NCI-H345 treated with DMSO at 0.1 percent for 48 hours (cell line): ENCODE measurements around the gene UTS2R.
"Not testable (repeated sequence)": the region's sequence is repeated elsewhere in the genome, so short reads cannot be mapped to it uniquely, and the experiment has no call there.

Experiments used
- DNase-seq: peaks from one replicate; lab custom pipeline; 2025; ENCODE audit not compliant: unreplicated experiment; lab: John Stamatoyannopoulos, UW

Gene UTS2R

GRCh38 chr17:82334204-82334621 is 37.4 kb upstream of the UTS2R start:
- no peak for DNase-seq

- DNase-seq = no peak
These were observed 36.8 kb upstream of the UTS2R start for GRCh38 chr17:82334622-82335394.

DNA sequence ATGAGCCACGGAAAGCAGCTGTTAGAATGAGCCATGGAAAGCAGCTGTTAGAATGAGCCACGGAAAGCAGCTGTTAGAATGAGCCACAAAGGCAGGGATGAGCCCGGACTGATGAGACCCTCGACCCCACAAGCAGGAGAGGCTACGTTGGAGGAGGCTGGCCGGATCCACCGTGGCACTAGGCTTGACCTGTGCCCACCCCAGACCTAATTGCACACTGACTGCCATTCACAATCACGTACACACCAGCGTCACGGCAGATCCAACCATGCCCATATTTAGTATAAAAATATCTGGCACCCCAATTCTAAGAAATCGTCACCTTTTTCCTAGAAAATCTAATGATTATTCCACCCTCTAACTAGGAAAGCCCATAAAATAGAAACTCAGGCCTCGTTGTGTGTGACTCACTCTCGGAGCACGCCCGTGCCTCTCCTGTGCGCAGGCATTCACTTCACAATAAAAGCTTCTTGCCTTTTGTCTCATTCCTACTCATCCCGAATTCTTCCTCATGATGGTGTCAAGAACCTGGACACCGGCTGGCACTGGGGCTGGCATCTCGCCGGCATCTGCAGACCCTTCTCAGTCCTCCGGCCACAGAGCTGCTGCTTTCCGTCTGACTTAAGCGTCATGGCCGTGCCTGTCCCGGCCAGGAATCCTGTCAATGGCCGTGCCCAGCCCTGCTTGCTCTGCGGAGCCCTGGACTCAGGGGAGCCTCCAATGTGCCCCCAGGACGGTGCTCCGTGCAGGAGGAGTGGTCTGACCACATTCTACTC is 32.5 kb upstream of the UTS2R start:
- no peak for DNase-seq

- DNase-seq = no peak
These were observed 31.7 kb upstream of the UTS2R start for GRCh38 chr17:82339634-82340580.

- no peak for DNase-seq
These were observed 29.0 kb upstream of the UTS2R start for GRCh38 chr17:82342361-82343079.

DNA sequence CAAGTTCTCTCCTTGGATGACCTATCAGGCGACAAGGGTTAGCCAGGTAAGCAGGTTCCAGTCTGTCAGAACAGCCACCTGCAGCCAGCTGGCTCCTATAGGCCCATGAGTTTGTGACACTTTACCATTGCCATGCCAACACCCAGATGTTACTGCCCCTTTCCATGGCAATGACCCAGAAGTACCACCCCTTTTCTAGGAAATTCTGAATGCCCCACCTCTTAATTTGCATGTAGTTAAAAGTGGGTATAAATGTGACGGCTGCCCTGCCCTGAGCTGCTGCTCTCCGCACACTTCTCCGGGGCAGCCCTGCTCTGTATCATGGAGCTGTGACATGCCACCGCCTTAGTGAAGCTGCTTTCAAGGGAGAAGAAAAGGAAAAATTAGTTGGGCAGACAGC is 28.0 kb upstream of the UTS2R start:
- DNase-seq = no peak

DNA sequence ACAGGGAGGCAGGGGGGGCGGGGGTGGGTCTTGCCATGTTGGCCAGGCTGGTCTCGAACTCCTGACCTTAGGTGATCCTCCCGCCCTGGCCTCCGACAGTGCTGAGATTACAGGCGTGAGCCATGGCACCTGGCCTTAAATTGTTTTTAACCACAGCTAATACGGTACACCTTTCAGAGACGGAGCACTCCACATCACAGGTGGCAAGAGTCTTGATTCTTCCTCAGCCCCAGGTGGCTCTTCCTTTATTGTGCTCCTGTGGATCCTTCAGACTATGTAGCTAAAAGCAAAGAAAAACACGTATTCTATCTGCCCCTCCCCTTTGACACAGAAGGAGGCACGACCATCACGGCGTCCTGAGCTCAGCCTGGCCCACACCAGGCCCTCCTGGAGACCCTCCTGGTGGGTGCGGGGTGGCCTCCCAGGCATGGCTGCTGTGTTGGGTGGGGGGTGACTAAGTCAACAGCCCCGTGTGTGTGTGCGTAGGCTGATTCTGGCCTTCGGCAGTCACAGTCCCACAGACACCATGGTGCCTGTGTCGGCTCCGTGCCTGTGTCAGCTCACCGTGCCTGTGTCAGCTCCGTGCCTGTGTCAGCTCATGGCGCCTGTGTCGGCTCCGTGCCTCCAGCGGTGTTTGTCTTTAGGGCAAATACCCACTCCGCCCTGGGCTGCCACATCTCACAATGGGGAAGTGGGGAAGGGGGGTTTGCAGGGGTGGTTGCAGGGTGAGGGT is 27.2 kb upstream of the UTS2R start:
- no peak for DNase-seq

DNA sequence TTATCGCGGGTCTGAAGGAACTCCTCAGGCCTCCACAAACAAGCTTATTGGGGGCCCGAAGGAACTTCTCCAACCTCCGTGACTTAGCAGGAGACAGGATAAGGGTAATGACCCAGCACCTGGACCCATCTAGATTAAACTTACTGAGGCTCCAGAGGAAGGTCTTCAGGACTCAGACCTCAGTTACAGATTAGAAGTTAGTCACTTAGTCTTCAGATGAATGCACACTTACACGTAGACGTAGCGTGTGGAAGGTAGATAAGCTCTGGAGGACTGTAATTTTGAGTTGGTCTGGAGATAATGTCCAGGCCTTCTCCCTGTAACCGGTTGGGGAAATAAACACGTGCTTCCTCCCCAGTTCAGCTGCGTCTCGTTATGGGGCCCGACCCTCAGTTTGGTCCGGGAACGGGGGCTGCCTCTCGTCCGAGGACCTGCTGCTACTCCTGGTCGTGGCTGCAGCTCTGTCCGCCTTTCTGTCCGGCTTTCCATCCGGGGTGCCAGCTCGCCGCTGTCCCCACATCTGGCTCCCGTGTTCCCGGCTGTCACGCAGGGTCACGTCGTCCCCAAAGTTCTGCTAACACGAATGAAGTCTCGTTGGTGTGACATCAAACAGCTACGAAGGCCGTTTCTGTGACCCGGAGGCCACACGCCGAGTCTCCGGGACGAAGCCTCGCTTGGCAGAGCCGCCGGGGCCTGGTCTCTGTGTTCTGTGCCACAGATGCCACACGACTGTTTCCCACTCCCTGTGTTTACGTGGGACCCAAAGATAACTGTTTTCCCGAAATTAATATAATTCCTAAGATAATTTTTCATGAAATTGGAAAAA is 26.2 kb upstream of the UTS2R start:
- no peak for DNase-seq

DNA sequence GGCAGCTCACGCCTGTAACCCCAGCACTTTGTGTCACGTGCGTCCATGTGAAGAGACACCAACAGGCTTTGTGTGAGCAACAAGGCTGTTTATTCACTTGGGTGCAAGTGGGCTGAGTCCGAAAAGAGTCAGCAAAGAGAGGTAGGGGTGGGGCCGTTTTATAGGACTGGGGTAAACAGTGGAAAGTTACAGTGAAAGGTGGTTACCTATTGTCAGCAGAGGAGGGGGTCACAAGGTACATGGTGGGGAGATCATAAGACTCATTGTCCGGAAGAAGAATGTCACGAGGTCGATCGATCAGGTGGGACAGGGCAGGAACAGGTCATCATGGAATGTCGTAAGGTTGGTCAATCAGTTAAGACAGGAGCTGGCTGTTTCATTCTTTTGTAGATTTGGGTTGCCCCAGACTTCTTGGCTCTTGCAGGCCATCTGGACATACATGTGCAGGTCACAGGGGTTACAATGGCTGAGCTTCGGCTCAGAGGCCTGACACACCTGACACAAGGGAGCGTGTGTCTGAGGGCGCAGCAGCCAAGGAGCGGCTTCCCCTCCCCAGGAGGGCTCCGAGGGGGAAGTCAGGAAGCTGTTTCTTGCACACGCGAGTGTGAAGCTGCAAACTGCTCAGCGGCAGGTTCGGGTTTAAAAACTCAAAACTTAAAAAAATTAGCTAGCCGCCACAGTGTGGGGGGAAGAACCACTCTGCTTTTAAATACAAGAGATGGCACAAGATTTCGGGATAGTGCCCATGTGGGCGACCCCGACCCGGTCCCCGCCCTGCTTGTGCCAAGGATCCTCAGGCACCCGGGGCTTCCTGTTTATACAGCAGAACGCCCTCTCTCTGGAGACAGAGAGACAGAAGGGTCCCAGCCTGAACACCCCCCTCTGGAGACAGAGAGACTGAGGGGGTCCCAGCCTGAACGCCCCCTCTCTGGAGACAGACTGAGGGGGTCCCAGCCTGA is 24.9 kb upstream of the UTS2R start:
- DNase-seq = no peak

DNA sequence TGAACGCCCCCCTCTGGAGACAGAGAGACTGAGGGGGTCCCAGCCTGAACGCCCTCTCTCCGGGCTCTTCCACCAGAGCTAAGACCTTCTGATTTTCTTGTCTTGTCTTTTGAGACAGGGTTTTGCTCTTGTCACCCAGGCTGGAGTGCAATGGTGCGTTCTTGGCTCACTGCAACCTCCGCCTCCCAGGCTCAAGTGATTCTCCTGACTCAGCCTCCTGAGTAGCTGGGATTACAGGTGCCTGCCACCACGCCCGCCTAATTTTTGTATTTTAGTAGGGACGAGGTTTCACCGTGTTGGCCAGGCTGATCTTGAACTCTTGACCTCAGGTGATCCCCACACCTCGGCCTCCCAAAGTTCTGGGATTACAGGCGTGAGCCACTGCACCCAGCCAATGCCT is 23.6 kb upstream of the UTS2R start:
- DNase-seq = not testable (repeated sequence)

DNA sequence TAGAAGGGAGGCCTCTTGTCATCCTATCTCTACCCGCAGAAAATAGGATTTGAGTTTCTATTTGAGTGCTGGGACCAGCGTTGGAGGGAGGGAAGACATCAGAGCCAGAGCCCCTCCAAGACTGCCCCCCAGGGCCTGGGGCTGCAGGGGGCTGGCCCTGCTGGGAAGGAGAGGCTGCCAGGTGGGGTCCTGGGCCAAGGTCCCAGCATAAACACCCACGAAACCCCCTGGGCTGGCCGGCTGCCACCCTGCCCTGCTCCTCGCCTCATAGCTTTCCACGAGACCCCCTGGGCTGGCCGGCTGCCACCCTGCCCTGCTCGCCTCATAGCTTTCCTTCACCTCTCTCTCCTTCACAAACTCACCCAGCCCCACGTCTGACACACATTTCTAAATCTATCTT is 23.1 kb upstream of the UTS2R start:
- DNase-seq = no peak

DNA sequence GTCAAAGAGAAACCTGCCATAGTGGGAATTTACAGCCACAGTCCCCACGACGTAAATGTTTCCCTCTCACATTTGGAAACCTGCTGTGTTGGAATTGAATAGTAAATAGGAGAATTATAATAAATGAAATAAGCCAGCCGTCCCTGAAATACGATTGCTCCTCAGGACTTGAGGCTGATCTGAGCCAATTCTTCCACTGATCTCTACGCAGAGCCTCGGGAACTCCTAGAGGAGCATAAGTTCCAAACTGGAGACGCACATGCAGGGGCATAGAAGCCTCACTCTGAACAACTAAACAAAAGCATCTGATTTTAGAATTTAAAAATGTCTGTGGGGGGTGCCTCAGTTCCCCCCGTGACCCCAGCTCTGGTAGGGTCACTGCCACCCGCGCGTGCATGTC is 22.7 kb upstream of the UTS2R start:
- DNase-seq = no peak

DNA sequence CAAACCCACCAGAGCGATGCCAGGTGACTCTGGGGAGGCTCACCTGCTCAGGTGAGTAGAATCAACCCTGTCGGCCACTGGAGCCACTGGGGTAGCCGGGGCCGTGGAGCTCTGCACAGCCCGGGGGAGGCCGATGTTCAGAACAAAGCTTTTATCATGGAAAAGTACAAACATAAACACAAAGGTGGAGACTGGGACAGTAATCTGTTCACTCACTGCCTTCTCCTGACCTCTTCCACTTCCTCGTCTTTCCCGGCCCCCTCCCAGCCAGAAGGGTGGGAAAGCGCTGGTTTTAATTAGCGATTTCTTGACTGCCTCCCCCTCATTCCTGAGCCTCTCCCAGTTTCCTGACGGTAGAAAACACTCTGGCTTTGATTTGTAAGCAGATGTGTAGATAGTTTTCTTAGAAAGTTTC is 22.3 kb upstream of the UTS2R start:
- DNase-seq = no peak

DNA sequence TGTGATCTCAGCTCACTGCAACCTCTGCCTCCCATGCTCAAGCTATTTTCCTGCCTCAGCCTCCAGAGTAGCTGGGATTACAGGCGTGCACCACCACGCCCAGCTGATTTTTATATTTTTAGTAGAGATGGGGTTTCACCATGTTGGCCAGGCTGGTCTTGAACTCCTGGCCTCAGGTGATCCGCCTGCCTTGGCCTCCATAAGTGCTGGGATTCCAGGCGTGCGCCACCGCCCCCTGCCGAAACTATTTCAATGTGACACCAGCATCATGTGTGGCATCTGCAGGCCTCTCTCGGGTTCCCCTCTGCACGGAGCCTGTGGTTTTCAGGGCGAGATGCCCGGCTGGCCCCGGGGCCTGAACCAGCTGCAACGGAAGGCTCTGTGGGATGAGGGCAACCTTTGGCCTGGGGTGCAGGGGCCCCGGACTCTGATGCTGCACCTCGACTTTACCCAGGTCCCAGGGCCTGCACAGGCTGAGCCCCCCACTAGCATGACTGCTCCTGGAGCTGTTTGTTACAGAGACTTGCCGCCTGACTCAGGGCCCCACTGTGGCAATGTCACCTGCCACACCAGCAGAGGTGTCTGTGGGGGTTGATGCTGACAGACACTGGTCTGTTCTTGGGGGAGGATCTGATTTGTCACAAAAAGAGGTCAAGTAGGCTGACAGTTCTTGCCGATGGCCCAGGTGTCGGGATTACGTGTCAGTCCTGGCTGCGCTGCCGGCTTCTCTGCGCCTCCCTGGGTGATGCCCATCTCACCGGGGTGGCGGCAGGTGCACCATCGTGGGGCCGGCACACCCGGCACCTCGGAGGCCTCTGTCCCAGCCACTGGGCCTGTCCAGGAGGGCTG is 21.2 kb upstream of the UTS2R start:
- no peak for DNase-seq

- DNase-seq = no peak
These were observed 20.3 kb upstream of the UTS2R start for GRCh38 chr17:82351254-82351712.

DNA sequence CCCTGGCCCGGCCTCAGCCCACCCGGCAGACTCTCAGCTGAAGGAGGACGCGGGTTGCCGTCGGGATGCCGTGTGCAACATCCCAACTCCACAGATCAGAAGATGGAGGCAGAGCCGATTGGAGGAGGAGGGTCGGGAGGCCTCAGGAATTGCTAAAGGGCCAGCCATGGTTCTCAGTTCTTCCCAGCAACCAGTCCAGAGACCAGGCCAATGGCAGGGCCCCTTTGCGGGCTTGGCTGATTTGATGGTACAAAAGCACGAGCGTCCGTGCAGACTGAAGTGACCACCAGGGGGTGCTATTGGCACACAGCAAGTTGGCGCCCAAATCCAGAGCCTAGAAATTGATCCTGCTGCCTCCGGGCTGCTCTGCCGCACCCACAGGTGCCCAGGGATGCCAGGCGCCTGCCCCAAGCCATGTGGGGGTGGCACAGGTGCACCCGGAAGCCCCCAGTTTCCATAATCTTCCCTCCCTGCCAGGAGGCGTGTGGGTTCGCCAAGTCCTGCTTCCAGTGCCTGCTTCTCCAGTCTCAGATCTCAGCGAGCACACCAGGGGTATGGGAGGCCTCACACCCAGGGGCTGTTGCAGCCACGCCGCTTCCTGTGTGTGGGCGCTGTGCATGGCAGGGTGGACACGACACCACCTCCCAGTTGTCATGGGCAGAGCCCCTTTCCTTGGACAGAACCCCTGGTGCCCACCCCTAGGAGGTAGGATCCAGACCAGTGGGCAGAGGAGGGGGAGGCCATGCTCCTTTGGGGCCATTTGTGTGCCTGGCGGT is 19.7 kb upstream of the UTS2R start:
- DNase-seq = peak; percentile 86
